HepG2 (cell line): ENCODE data around the gene CCNB1. TPM values are rescaled to one million over a fixed set of nuclear protein-coding genes. Genes with fewer than 3 reads are reported as not detected.

Experiments
- AKNA ChIP-seq: sonication (generic); formaldehyde crosslinking; IDR thresholded peaks from 2 replicates; pipeline ENCODE4 v1.4.0; 2020; ENCODE audit warnings: missing genetic modification reagents, borderline replicate concordance
- ELF1 ChIP-seq: sonication (generic); formaldehyde crosslinking; IDR thresholded peaks from 2 replicates; pipeline ENCODE4 v1.4.0; 2020; ENCODE audit warnings: missing genetic modification reagents
- HIC2 ChIP-seq: sonication (generic); formaldehyde crosslinking; IDR thresholded peaks from 2 replicates; pipeline ENCODE4 v1.9.0; 2022; ENCODE audit warnings: low read depth, missing genetic modification reagents
- JDP2 ChIP-seq: sonication (generic); formaldehyde crosslinking; IDR thresholded peaks from 2 replicates; pipeline ENCODE4 v1.8.1; 2022; ENCODE audit warnings: missing genetic modification reagents, borderline replicate concordance
- NR2F2 ChIP-seq: IDR thresholded peaks from 2 replicates; pipeline ENCODE4 v1.6.1; 2012; ENCODE audit warnings: low read depth, inconsistent platforms, borderline replicate concordance
- SALL1 ChIP-seq: sonication (generic); formaldehyde crosslinking; IDR thresholded peaks from 2 replicates; pipeline ENCODE4 v1.8.0; 2022; ENCODE audit warnings: mild to moderate bottlenecking, missing genetic modification reagents
- SP1 ChIP-seq, 2 experiments: fragments of 450-650 bp in 1 of 2; sonication (generic) in 1 of 2; formaldehyde crosslinking in 1 of 2; IDR thresholded peaks; 2 replicates each; pipeline versions ENCODE4 v1.4.0 to v1.6.1; 2016 to 2020; ENCODE audit warnings: missing genetic modification reagents in 1 of 2
- ZBTB20 ChIP-seq: sonication (generic); formaldehyde crosslinking; IDR thresholded peaks from 2 replicates; pipeline ENCODE4 v1.8.1; 2023; ENCODE audit warnings: missing genetic modification reagents, low read depth, mild to moderate bottlenecking, borderline replicate concordance
- ZNF282 ChIP-seq: fragments of 450-650 bp; IDR thresholded peaks from 2 replicates; pipeline ENCODE4 v1.6.1; 2018; ENCODE audit not compliant: partially characterized antibody
- ZNF318 ChIP-seq: sonication (generic); formaldehyde crosslinking; IDR thresholded peaks from 2 replicates; pipeline ENCODE4 v1.4.0; 2020; ENCODE audit warnings: mild to moderate bottlenecking, missing genetic modification reagents
- ZNF33B ChIP-seq: sonication (generic); formaldehyde crosslinking; IDR thresholded peaks from 2 replicates; pipeline ENCODE4 v1.5.1; 2020; ENCODE audit warnings: mild to moderate bottlenecking, missing genetic modification reagents
- polyA plus RNA-seq, 8 experiments: library from polyadenylated mRNA; depleted of rRNA in 3 of 8; stranded (reverse) in 7 of 8; unstranded in 1 of 8; fragments of >200 nt; fragmentation: Illumina TruSeq in 4 of 8; extraction: Trizol in 4 of 8; gene quantifications; 2 replicates each; pipeline versions ENCODE4 v1.2.1 to v1.2.3, GENCODE V29; 2011 to 2016; ENCODE audit warnings: low read depth in 4 of 8, missing spikeins in 1 of 8, mixed read lengths in 1 of 8; ENCODE audit not compliant: insufficient read depth in 1 of 8
- total RNA-seq, 5 experiments: library from RNA; depleted of rRNA; stranded (reverse); fragments of >200 nt; fragmentation: Illumina TruSeq; extraction: Trizol; gene quantifications; 2 replicates each; pipeline ENCODE4 v1.2.3, GENCODE V29; 2016; ENCODE audit warnings: low read depth in 1 of 5

CCNB1 gene
- total and polyA plus RNA-seq, 2 of the 13 experiments (the other 11 are each of a cell fraction or from before 2014, with no cell fraction given), result 82.3 to 316 TPM

- TF ChIP-seq ZNF318 (CRISPR knock-in tag) (0 out of 2 replicates have a peak, but pooled peaks have one; percentile 59), ZNF282 (no peak), ELF1 (CRISPR knock-in tag) (no peak; the same call in 1 of the 2 replicates), ZBTB20 (CRISPR knock-in tag) (no peak), ZNF33B (peak; percentile 52; the same call in 1 of the 2 replicates), SALL1 (peak; percentile 49; the same call in 1 of the 2 replicates), HIC2 (no peak), AKNA (CRISPR knock-in tag) (no peak), SP1 (IDR thresholded peaks at IDR 0.05) (no peak), SP1 (CRISPR knock-in tag; IDR thresholded peaks at IDR 0.05) (peak; percentile 83), NR2F2 (no peak), JDP2 (CRISPR knock-in tag) (no peak)
Observed at GRCh38 chr5:69189162-69190086, 22.5 kb downstream of the CCNB1 start, which contains the start of gene CENPH (continued).
